ENCODE results near the gene HDGF.

Gene HDGF

DNA sequence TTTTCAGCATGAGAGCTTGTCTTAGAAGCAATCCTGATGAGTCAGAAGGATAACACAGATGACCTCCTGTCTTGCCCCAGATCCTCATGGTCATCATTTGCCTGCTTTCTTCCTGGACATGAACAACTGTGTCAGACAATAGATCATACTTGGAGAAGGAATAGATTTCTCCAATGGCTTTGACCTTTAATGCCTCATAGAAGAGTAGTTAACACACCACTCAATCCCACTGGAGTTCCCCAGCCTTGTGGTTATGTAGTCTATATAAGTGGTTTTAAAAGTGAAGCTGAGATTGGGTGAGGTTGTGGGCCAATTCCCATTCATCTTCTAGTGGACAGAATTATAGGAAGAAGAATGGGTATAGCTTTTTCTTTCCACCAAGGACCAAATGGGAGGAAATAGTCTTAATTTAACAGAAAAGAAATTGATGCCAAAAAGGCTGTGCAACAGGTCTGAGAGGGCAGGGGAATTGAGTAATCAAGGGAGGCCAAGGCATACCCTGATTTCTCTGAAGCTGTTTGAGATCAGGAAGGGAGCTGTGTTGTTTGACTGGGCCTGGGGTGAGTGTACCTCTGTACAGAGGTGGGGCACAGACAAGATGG, 30.2 kb upstream of the HDGF start:
- no peak overlapping the region for H3K27ac ChIP-seq (ENCODE audit: low read depth, low read length)
- H3K9me3 ChIP-seq (ENCODE audit: control insufficient read depth, insufficient read depth, low read length), result no peaks in the 10 kb centered on the region
- no peak overlapping the region for H3K4me3 ChIP-seq (ENCODE audit: low read depth, low read length)
- H3K36me3 ChIP-seq (ENCODE audit: control insufficient read depth, insufficient read depth, low read length), result peaks cover 42% of the 10 kb centered on the region
- H3K9ac ChIP-seq (ENCODE audit: low read depth, low read length), result no peak overlapping the region
- no peaks in the 10 kb centered on the region for H3K27me3 ChIP-seq (ENCODE audit: control insufficient read depth, insufficient read depth, low read length)
- no peaks in the 10 kb centered on the region for H3K4me1 ChIP-seq (ENCODE audit: control insufficient read depth, insufficient read depth, low read length)

DNA sequence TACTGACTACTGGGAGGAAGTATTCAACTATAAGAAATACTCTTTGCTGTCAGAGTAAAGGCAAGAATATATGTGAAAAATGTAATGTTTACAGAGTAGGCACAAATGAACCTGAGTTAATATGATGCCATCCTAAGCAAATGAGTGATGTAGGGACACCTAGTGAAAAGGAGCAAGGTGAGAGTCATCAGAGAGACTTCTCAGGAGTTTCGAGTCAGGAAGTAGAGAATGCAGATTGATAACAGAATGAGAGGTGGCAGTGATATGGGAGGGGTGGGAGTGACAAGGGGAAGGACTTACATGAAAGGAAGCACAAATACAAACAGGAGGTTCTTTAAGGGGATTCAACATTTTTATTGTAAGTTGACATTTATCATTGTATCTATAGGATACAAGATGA, 26.1 kb upstream of the HDGF start:
- Histone ChIP-seq H3K27me3 (ENCODE audit: control insufficient read depth, insufficient read depth, low read length) (no peaks in the 10 kb centered on the region), H3K9ac (ENCODE audit: low read depth, low read length) (no peak overlapping the region), H3K27ac (ENCODE audit: low read depth, low read length) (no peak overlapping the region), H3K4me3 (ENCODE audit: low read depth, low read length) (no peak overlapping the region), H3K36me3 (ENCODE audit: control insufficient read depth, insufficient read depth, low read length) (peaks cover 29% of the 10 kb centered on the region), H3K9me3 (ENCODE audit: control insufficient read depth, insufficient read depth, low read length) (no peaks in the 10 kb centered on the region), H3K4me1 (ENCODE audit: control insufficient read depth, insufficient read depth, low read length) (no peaks in the 10 kb centered on the region)

GRCh38 chr1:156776942-156777341, 25.5 kb upstream of the HDGF start:
- no peak overlapping the region for H3K4me3 ChIP-seq (ENCODE audit: low read depth, low read length)
- H3K4me1 ChIP-seq (ENCODE audit: control insufficient read depth, insufficient read depth, low read length), result no peaks in the 10 kb centered on the region
- H3K36me3 ChIP-seq (ENCODE audit: control insufficient read depth, insufficient read depth, low read length), result peaks cover 25% of the 10 kb centered on the region
- no peak overlapping the region for H3K27ac ChIP-seq (ENCODE audit: low read depth, low read length)
- no peaks in the 10 kb centered on the region for H3K9me3 ChIP-seq (ENCODE audit: control insufficient read depth, insufficient read depth, low read length)
- no peaks in the 10 kb centered on the region for H3K27me3 ChIP-seq (ENCODE audit: control insufficient read depth, insufficient read depth, low read length)
- no peak overlapping the region for H3K9ac ChIP-seq (ENCODE audit: low read depth, low read length)

- Histone ChIP-seq H3K9ac (ENCODE audit: low read depth, low read length) (no peak overlapping the region), H3K4me3 (ENCODE audit: low read depth, low read length) (no peak overlapping the region), H3K27ac (ENCODE audit: low read depth, low read length) (no peak overlapping the region), H3K27me3 (ENCODE audit: control insufficient read depth, insufficient read depth, low read length) (no peaks in the 10 kb centered on the region), H3K4me1 (ENCODE audit: control insufficient read depth, insufficient read depth, low read length) (no peaks in the 10 kb centered on the region), H3K36me3 (ENCODE audit: control insufficient read depth, insufficient read depth, low read length) (peaks cover 28% of the 10 kb centered on the region), H3K9me3 (ENCODE audit: control insufficient read depth, insufficient read depth, low read length) (no peaks in the 10 kb centered on the region)
These were observed 24.3 kb upstream of the HDGF start for GRCh38 chr1:156775799-156776198.

GRCh38 chr1:156773607-156774006, 22.1 kb upstream of the HDGF start:
- H3K4me1 ChIP-seq (ENCODE audit: control insufficient read depth, insufficient read depth, low read length), result peaks cover 7% of the 10 kb centered on the region
- H3K4me3 ChIP-seq (ENCODE audit: low read depth, low read length), result no peak overlapping the region
- no peaks in the 10 kb centered on the region for H3K9me3 ChIP-seq (ENCODE audit: control insufficient read depth, insufficient read depth, low read length)
- H3K36me3 ChIP-seq (ENCODE audit: control insufficient read depth, insufficient read depth, low read length), result peaks cover 38% of the 10 kb centered on the region
- H3K27me3 ChIP-seq (ENCODE audit: control insufficient read depth, insufficient read depth, low read length), result no peaks in the 10 kb centered on the region
- no peak overlapping the region for H3K9ac ChIP-seq (ENCODE audit: low read depth, low read length)
- no peak overlapping the region for H3K27ac ChIP-seq (ENCODE audit: low read depth, low read length)

GRCh38 chr1:156772728-156773497, 21.4 kb upstream of the HDGF start:
- H3K9ac ChIP-seq (ENCODE audit: low read depth, low read length), result no peak overlapping the region
- no peak overlapping the region for H3K27ac ChIP-seq (ENCODE audit: low read depth, low read length)
- H3K9me3 ChIP-seq (ENCODE audit: control insufficient read depth, insufficient read depth, low read length), result no peaks in the 10 kb centered on the region
- H3K27me3 ChIP-seq (ENCODE audit: control insufficient read depth, insufficient read depth, low read length), result no peaks in the 10 kb centered on the region
- H3K4me1 ChIP-seq (ENCODE audit: control insufficient read depth, insufficient read depth, low read length), result peaks cover 10% of the 10 kb centered on the region
- no peak overlapping the region for H3K4me3 ChIP-seq (ENCODE audit: low read depth, low read length)
- H3K36me3 ChIP-seq (ENCODE audit: control insufficient read depth, insufficient read depth, low read length), result peaks cover 38% of the 10 kb centered on the region

DNA sequence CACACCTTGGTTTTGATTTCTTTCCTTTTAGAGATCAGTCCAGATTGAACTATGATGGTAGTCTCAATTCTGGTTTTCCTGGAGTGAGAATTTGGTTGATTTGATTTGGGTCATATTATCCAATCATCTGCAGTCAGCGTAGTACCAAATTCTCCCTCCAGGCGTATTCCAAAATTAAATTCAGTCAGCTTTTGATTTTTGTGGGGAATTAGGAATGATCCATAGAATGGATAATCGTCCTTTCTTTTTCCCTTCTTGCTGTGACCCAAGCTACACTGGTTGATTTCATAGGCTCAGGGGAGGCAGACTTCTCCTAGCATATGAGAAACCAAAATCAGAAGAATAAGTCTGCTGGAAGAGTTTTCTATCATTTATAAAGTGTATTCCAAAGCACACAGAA, 20.7 kb upstream of the HDGF start:
- Histone ChIP-seq H3K4me1 (ENCODE audit: control insufficient read depth, insufficient read depth, low read length) (peaks cover 10% of the 10 kb centered on the region), H3K9ac (ENCODE audit: low read depth, low read length) (no peak overlapping the region), H3K27ac (ENCODE audit: low read depth, low read length) (no peak overlapping the region), H3K4me3 (ENCODE audit: low read depth, low read length) (no peak overlapping the region), H3K9me3 (ENCODE audit: control insufficient read depth, insufficient read depth, low read length) (no peaks in the 10 kb centered on the region), H3K27me3 (ENCODE audit: control insufficient read depth, insufficient read depth, low read length) (no peaks in the 10 kb centered on the region), H3K36me3 (ENCODE audit: control insufficient read depth, insufficient read depth, low read length) (peaks cover 38% of the 10 kb centered on the region)

GRCh38 chr1:156768610-156769295, 17.3 kb upstream of the HDGF start:
- H3K9ac ChIP-seq (ENCODE audit: low read depth, low read length), result peak overlapping the region; percentile 95
- peak overlapping the region; percentile 92 for H3K4me3 ChIP-seq (ENCODE audit: low read depth, low read length)
- H3K27ac ChIP-seq (ENCODE audit: low read depth, low read length), result peak overlapping the region; percentile 91
- peaks cover 33% of the 10 kb centered on the region for H3K36me3 ChIP-seq (ENCODE audit: control insufficient read depth, insufficient read depth, low read length)
- no peaks in the 10 kb centered on the region for H3K27me3 ChIP-seq (ENCODE audit: control insufficient read depth, insufficient read depth, low read length)
- H3K4me1 ChIP-seq (ENCODE audit: control insufficient read depth, insufficient read depth, low read length), result peaks cover 21% of the 10 kb centered on the region
- H3K9me3 ChIP-seq (ENCODE audit: control insufficient read depth, insufficient read depth, low read length), result no peaks in the 10 kb centered on the region

- Histone ChIP-seq H3K9ac (ENCODE audit: low read depth, low read length) (peak overlapping the region; percentile 95), H3K27ac (ENCODE audit: low read depth, low read length) (peak overlapping the region; percentile 91), H3K27me3 (ENCODE audit: control insufficient read depth, insufficient read depth, low read length) (no peaks in the 10 kb centered on the region), H3K4me3 (ENCODE audit: low read depth, low read length) (peak overlapping the region; percentile 92), H3K36me3 (ENCODE audit: control insufficient read depth, insufficient read depth, low read length) (peaks cover 26% of the 10 kb centered on the region), H3K9me3 (ENCODE audit: control insufficient read depth, insufficient read depth, low read length) (no peaks in the 10 kb centered on the region), H3K4me1 (ENCODE audit: control insufficient read depth, insufficient read depth, low read length) (peaks cover 21% of the 10 kb centered on the region)
These were observed 16.6 kb upstream of the HDGF start for GRCh38 chr1:156767879-156768604.

GRCh38 chr1:156767101-156767878, 15.8 kb upstream of the HDGF start, which contains the start of gene PRCC:
Gene PRCC (plus strand): TSS chr1:156767535. CDS start chr1:156767772, 237 bp downstream.
- Histone ChIP-seq H3K27ac (ENCODE audit: low read depth, low read length) (peak within 1 kb of the TSS; percentile 91), H3K9ac (ENCODE audit: low read depth, low read length) (peak within 1 kb of the TSS; percentile 95), H3K9me3 (ENCODE audit: control insufficient read depth, insufficient read depth, low read length) (no peaks in the 10 kb centered on the region), H3K27me3 (ENCODE audit: control insufficient read depth, insufficient read depth, low read length) (no peaks in the 10 kb centered on the region), H3K36me3 (ENCODE audit: control insufficient read depth, insufficient read depth, low read length) (peaks cover 19% of the 10 kb centered on the region), H3K4me3 (ENCODE audit: low read depth, low read length) (peak within 1 kb of the TSS; percentile 92), H3K4me1 (ENCODE audit: control insufficient read depth, insufficient read depth, low read length) (peaks cover 21% of the 10 kb centered on the region)

Data from HUES48 (cell line).